B cell (primary cell): ENCODE data around the gene SEMA4C. TPM values are rescaled to one million over a fixed set of nuclear protein-coding genes. Genes with fewer than 3 reads are reported as not detected.

Experiments used
- ATAC-seq: fragments of 200-7000 bp; cut with Tn5 transposase; one replicate; pipeline ENCODE4 v1.10.0; 2021; ENCODE audit warnings: low read depth, mild to moderate bottlenecking, moderate number of reproducible peaks, moderate library complexity
- CTCF ChIA-PET: fragments of 350-600 bp; sonication (Branson Sonifier 250); formaldehyde crosslinking; loops from one replicate; lab custom pipeline; 2021; ENCODE audit warnings: antibody characterized with exemption, inconsistent platforms; lab: Charles Lee
- POLR2A ChIA-PET: fragments of 350-600 bp; sonication (Branson Sonifier 250); formaldehyde crosslinking; loops from one replicate; lab custom pipeline; 2021; ENCODE audit warnings: antibody characterized with exemption; lab: Charles Lee
- DNase-seq: peaks from one replicate; pipeline ENCODE4 v3.0.0; 2013
- H2AFZ ChIP-seq: 2 replicates; pipeline ENCODE4 v1.6.1; 2012; ENCODE audit warnings: mild to moderate bottlenecking, low read depth, low read length; ENCODE audit not compliant: insufficient read depth, poor library complexity, severe bottlenecking
- H3K27ac ChIP-seq, 2 donors: 1 replicate in 1 of 2; 2 replicates in 1 of 2; pipeline ENCODE4 v1.5.1; 2012 to 2013; ENCODE audit warnings: low read length in 2 of 2, mild to moderate bottlenecking in 2 of 2, moderate library complexity in 1 of 2
- H3K27me3 ChIP-seq, 4 experiments: fragments of 200-600 bp in 1 of 4; sonication (generic) in 1 of 4; replicated peaks in 1 of 4; 1 replicate in 2 of 4; 2 replicates in 2 of 4; pipeline versions ENCODE4 v1.6.1 to v1.7.0; 2013 to 2016; ENCODE audit warnings: low read length in 3 of 4, mild to moderate bottlenecking in 2 of 4, mixed read lengths in 1 of 4, moderate library complexity in 1 of 4; ENCODE audit not compliant: insufficient read depth in 4 of 4, control insufficient read depth in 3 of 4; ENCODE audit errors: control extremely low read depth in 1 of 4
- H3K36me3 ChIP-seq, 2 experiments: replicated peaks in 1 of 2; 1 replicate in 1 of 2; 2 replicates in 1 of 2; pipeline versions ENCODE4 v1.6.1 to v1.7.1; 2013; ENCODE audit warnings: low read length in 1 of 2; ENCODE audit not compliant: insufficient read depth in 2 of 2, control insufficient read depth in 1 of 2; ENCODE audit errors: control extremely low read depth in 1 of 2, extremely low read depth in 1 of 2
- H3K4me1 ChIP-seq, 2 donors: fragments of 200-600 bp in 1 of 2; sonication (generic) in 1 of 2; 1 replicate in 1 of 2; 2 replicates in 1 of 2; pipeline versions ENCODE4 v1.5.1 to v1.6.1; 2013 to 2017; ENCODE audit warnings: low read length in 2 of 2; ENCODE audit not compliant: control insufficient read depth in 2 of 2, insufficient read depth in 2 of 2
- H3K4me2 ChIP-seq: replicated peaks from 2 replicates; pipeline ENCODE3; 2012; ENCODE audit warnings: mild to moderate bottlenecking, low read depth, low read length; ENCODE audit not compliant: poor library complexity, severe bottlenecking
- H3K4me3 ChIP-seq, 5 experiments: fragments of 200-600 bp in 1 of 5; sonication (generic) in 1 of 5; 1 replicate in 3 of 5; 2 replicates in 2 of 5; pipeline versions ENCODE4 v1.5.1 to v1.7.0; 2011 to 2016; ENCODE audit warnings: low read length in 4 of 5, mild to moderate bottlenecking in 4 of 5, low read depth in 2 of 5, control low read depth in 1 of 5, moderate library complexity in 1 of 5; ENCODE audit not compliant: insufficient read depth in 1 of 5; ENCODE audit errors: control extremely low read depth in 1 of 5, extremely low read depth in 1 of 5
- H3K79me2 ChIP-seq: fragments of 200-600 bp; sonication (generic); one replicate; pipeline ENCODE4 v1.6.0; 2016; ENCODE audit warnings: low read length; ENCODE audit not compliant: control insufficient read depth, insufficient read depth
- H3K9ac ChIP-seq: fragments of 200-600 bp; sonication (generic); 2 replicates; pipeline ENCODE4 v1.6.1; 2017; ENCODE audit warnings: mild to moderate bottlenecking, low read length, moderate library complexity
- H3K9me3 ChIP-seq, 3 donors: one replicate each; pipeline versions ENCODE4 v1.6.1 to v1.7.1; 2013; ENCODE audit warnings: low read length in 2 of 3; ENCODE audit not compliant: control insufficient read depth in 2 of 3, insufficient read depth in 1 of 3; ENCODE audit errors: control extremely low read depth in 1 of 3
- H4K20me1 ChIP-seq: 2 replicates; pipeline ENCODE4 v1.6.0; 2012; ENCODE audit warnings: mild to moderate bottlenecking, low read length; ENCODE audit not compliant: insufficient read depth, control insufficient read depth, poor library complexity, severe bottlenecking
- H3K27ac Mint-ChIP-seq: one replicate; pipeline ENCODE4 v1.8.0; 2021; ENCODE audit warnings: mixed read lengths
- H3K27me3 Mint-ChIP-seq: one replicate; pipeline ENCODE4 v1.8.0; 2021; ENCODE audit warnings: mixed read lengths
- H3K4me1 Mint-ChIP-seq: one replicate; pipeline ENCODE4 v1.8.0; 2021; ENCODE audit warnings: mixed read lengths
- H3K4me3 Mint-ChIP-seq: one replicate; pipeline ENCODE4 v1.8.0; 2021; ENCODE audit warnings: mixed read lengths
- H3K9me3 Mint-ChIP-seq: one replicate; pipeline ENCODE4 v1.8.0; 2022; ENCODE audit warnings: mixed read lengths; ENCODE audit not compliant: insufficient read depth
- CTCF ChIP-seq: fragments of 200-600 bp; IDR thresholded peaks from one replicate; pipeline ENCODE4 v1.8.0; 2022; ENCODE audit warnings: antibody characterized with exemption, mild to moderate bottlenecking
- EZH2 ChIP-seq: IDR thresholded peaks from 2 replicates; pipeline ENCODE4 v1.6.1; 2012; ENCODE audit warnings: borderline replicate concordance, low read depth, mild to moderate bottlenecking, moderate library complexity, low read length; ENCODE audit not compliant: insufficient read depth, poor library complexity, severe bottlenecking
- WGBS: methylation state at CpG from one replicate; pipeline ENCODE4 v1.1.5; 2013; ENCODE audit warnings: missing lambda C conversion rate; ENCODE audit not compliant: insufficient coverage; 5-methylcytosine and 5-hydroxymethylcytosine counted together
- intact Hi-C: fragments of 100-400 bp; cut with micrococcal nuclease; formaldehyde crosslinking; loops from one replicate; pipeline ENCODE4 v1.10.0; 2022
- polyA plus RNA-seq: library from polyadenylated mRNA; depleted of rRNA; stranded (reverse); fragments of >200 nt; gene quantifications from 2 replicates; pipeline ENCODE4 v1.2.3, GENCODE V29; 2012
- total RNA-seq, 2 donors: library from RNA; stranded (reverse); fragments of 120-200 nt in 1 of 2; gene quantifications; 1 replicate in 1 of 2; 2 replicates in 1 of 2; pipeline versions ENCODE4 v1.2.3 to v1.2.4, GENCODE V29; 2013 to 2022

The SEMA4C gene
- total and polyA plus RNA-seq, 2 donors (not counting 1 experiment from before 2014, with no cell fraction given): 0.28 to 0.94 TPM

GRCh38 chr2:96867756-96868554, 1.9 kb downstream of the SEMA4C start:
- peaks cover 25% of the 10 kb centered on the region for H3K4me1 Mint-ChIP-seq
- H3K27ac Mint-ChIP-seq: no peak overlapping the region
- Histone ChIP-seq H3K9ac (peak overlapping the region; percentile 72), H3K4me3 (peak overlapping the region; percentile 4 to 84 (median 57)), H3K36me3 (no peaks in the 10 kb centered on the region), H3K79me2 (no peaks in the 10 kb centered on the region), H2AFZ (peak overlapping the region; percentile 71), H3K27ac (no peak overlapping the region), H3K27me3 (peaks cover 0 to 41% (median 14%) of the 10 kb centered on the region in 4 experiments), H3K9me3 (peaks cover 0 to 14% (median 0%) of the 10 kb centered on the region in 3 donors), H3K4me1 (peaks cover 27 to 33% of the 10 kb centered on the region in 2 donors), H4K20me1 (no peaks in the 10 kb centered on the region), H3K4me2 (peak overlapping the region; percentile 100)
- no peak for ATAC-seq
- intact Hi-C loops: no loop called here
- peak; percentile 31 for DNase-seq
- POLR2A ChIA-PET: no interaction called here
- no peaks in the 10 kb centered on the region for H3K9me3 Mint-ChIP-seq
- peak overlapping the region; percentile 78 for H3K4me3 Mint-ChIP-seq
- TF ChIP-seq EZH2 (no peak), CTCF (no peak)
- 26% methylated on average over 20 of the region's 27 CpGs for WGBS
- CTCF ChIA-PET: interaction anchor here (1.1 to 3.2 kb wide), 3 partner anchors 11 to 83 kb away, joined by 3 to 19 read pairs (median 3); partner anchors contain the start of gene ANKRD39
- peaks cover 30% of the 10 kb centered on the region for H3K27me3 Mint-ChIP-seq
